Measurements from ENCODE around the gene NEGR1. TPM values are rescaled to one million over a fixed set of nuclear protein-coding genes. Genes with fewer than 3 reads are reported as not detected.

Gene NEGR1
- polyA plus RNA-seq, 1 donor from 2014 or later: 47.4 TPM

- no peak overlapping the region for H3K27ac ChIP-seq (ENCODE audit: low read length)
- TF ChIP-seq TAF1 (IDR thresholded peaks at IDR 0.05; ENCODE audit: low read depth): no peak
- no peak for TF ChIP-seq EZH2 (IDR thresholded peaks at IDR 0.05; ENCODE audit: borderline replicate concordance, insufficient read depth, low read length, poor library complexity, severe bottlenecking)
- no peak for TF ChIP-seq MXI1 (conservative IDR thresholded peaks at IDR 0.05; ENCODE audit: poor library complexity, severe bottlenecking)
These were observed 500.9 kb downstream of the NEGR1 start for GRCh38 chr1:71781450-71781849.

GRCh38 chr1:71780681-71781080 is 501.7 kb downstream of the NEGR1 start:
- Histone ChIP-seq H2AFZ (ENCODE audit: low read depth, low read length) (no peak overlapping the region), H3F3A (ENCODE audit: insufficient read depth, low read length, poor library complexity, severe bottlenecking) (no peaks in the 10 kb centered on the region), H3K4me3 (ENCODE audit: low read length) (no peak overlapping the region), H3K4me2 (ENCODE audit: low read length) (no peak overlapping the region), H3K9me3 (ENCODE audit: low read length) (no peaks in the 10 kb centered on the region), H3K36me3 (ENCODE audit: insufficient read depth, low read length) (no peaks in the 10 kb centered on the region), H3K9me2 (ENCODE audit: insufficient read depth, low read length) (no peaks in the 10 kb centered on the region), H3K27ac (ENCODE audit: low read length) (no peak overlapping the region), H3K79me2 (replicated peaks; ENCODE audit: insufficient read depth, low read length) (no peaks in the 10 kb centered on the region), H3K27me3 (ENCODE audit: insufficient read depth, low read depth, low read length) (no peaks in the 10 kb centered on the region), H3K9ac (ENCODE audit: low read length) (no peak overlapping the region), H4K20me1 (ENCODE audit: insufficient read depth) (no peaks in the 10 kb centered on the region)
- TF ChIP-seq SMC3 (conservative IDR thresholded peaks at IDR 0.05; ENCODE audit: poor library complexity) (no peak), POLR2AphosphoS5 (IDR thresholded peaks at IDR 0.05) (no peak), MXI1 (conservative IDR thresholded peaks at IDR 0.05; ENCODE audit: poor library complexity, severe bottlenecking) (no peak), TAF1 (IDR thresholded peaks at IDR 0.05; ENCODE audit: low read depth) (no peak), REST (IDR thresholded peaks at IDR 0.05; ENCODE audit: borderline replicate concordance) (no peak), EP300 (conservative IDR thresholded peaks at IDR 0.05; ENCODE audit: poor library complexity, severe bottlenecking) (no peak), RAD21 (conservative IDR thresholded peaks at IDR 0.05) (no peak), CTCF (IDR thresholded peaks at IDR 0.05; ENCODE audit: poor library complexity, severe bottlenecking) (no peak), EZH2 (IDR thresholded peaks at IDR 0.05; ENCODE audit: borderline replicate concordance, insufficient read depth, low read length, poor library complexity, severe bottlenecking) (no peak)

More at GRCh38 chr1:71781450-71781849, 500.9 kb downstream of the NEGR1 start:
- no peaks in the 10 kb centered on the region for H3F3A ChIP-seq (ENCODE audit: insufficient read depth, low read length, poor library complexity, severe bottlenecking)
- H3K79me2 ChIP-seq (replicated peaks; ENCODE audit: insufficient read depth, low read length): no peaks in the 10 kb centered on the region
- no peaks in the 10 kb centered on the region for H3K27me3 ChIP-seq (ENCODE audit: insufficient read depth, low read depth, low read length)
- no peaks in the 10 kb centered on the region for H3K36me3 ChIP-seq (ENCODE audit: insufficient read depth, low read length)
- no peak overlapping the region for H3K4me2 ChIP-seq (ENCODE audit: low read length)
- H3K9me3 ChIP-seq (ENCODE audit: low read length): no peaks in the 10 kb centered on the region
- H2AFZ ChIP-seq (ENCODE audit: low read depth, low read length): no peak overlapping the region
- H3K9ac ChIP-seq (ENCODE audit: low read length): no peak overlapping the region
- no peak overlapping the region for H3K4me3 ChIP-seq (ENCODE audit: low read length)
- H4K20me1 ChIP-seq (ENCODE audit: insufficient read depth): no peaks in the 10 kb centered on the region
- no peaks in the 10 kb centered on the region for H3K9me2 ChIP-seq (ENCODE audit: insufficient read depth, low read length)
